ENCODE results near the gene CDH11.

CDH11 gene

DNA sequence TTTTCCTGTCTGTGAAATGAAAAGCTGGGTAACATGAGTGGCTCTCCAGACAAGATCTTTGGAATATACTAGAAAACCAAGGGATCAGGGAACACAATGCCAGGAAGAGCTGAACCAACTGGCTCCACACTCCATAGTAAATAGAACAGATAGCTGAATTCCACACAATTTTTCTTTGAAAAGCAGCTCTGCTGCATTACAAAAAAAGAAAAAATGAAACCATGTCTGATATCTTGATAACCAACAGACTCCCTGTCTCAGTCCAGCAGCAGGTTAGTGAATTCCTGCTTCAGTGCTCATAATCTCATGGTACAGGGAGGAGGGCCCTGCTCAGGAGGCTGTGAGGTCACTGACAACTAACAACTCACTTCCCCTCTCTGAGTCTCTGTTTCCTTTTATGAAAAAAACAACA, 97.1 kb downstream of the CDH11 start:
- no peak for DNase-seq (ENCODE audit: low read depth in 2 of 2)

DNA sequence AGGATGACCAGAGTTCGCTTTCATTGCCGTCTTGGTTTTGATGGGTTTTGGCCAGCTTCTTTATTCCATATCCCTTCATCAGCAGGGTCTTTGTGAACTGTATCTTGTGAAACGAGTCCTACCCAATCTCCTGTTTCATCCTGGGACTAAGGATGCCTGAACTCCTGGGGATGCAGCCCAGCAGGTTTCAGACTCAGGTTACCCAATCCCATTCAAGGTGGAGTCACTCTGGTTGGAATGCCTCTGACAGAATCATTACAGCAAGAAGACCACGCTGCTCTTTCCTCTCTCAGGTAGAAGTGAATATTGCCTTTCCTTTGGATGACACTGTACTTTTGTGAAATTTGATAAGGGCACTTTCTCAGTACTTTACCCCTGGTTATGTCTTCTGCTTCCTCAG, 98.1 kb downstream of the CDH11 start:
- DNase-seq (ENCODE audit: low read depth in 2 of 2): no peak

DNA sequence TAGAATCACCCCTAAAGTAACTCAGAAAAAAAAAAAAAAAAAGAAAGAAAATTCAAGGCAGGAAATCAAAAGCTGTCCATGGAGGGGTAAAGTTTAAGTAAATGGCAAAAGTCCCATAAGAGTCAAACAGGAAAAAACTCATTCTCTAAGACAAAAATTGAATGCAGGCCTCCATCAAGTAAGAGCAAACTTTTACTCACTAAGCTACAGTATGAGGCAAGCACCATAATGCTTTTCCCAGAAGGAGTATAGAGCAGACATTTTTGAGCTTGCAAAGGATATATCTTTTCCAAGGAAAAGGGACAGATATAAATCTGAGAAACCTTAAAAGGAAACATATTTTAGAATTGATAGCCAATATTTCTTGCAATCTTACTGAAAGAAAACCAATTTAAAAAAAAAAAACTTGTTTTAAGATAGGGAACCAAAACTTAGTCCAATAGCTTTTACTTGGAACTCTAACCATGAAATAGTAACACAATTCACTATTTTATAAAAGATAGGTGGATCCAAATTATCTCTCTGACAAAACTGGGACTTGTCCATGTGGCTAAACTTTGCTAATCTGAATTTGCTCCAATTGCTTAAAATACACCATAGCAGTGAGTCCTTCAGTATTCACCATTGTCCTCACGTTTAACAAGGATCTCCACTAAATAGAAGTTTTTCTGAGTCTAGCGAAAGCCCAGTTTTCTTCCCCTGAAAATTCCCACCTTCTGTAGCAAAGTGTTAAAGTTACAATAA, 99.8 kb downstream of the CDH11 start:
- DNase-seq (ENCODE audit: low read depth in 2 of 2): no peak

DNA sequence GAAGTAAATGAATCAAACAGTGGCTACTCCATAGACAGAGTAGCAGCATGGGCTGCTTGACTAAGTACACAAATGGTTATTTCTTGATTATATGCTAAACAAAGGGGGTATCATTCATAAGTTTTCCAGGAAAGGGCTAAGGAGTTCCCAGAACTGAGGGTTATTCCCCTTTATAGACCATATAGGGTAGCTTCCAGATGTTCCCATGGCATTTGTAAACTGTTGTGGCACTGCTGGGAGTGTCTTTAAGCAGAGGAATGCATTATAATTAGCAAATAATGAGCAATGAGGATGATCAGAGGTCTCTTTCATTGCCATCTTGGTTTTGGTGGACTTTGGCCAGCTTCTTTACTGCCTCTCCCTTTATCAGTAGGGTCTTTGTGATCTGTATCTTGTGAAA, 105.1 kb downstream of the CDH11 start:
- no peak for DNase-seq (ENCODE audit: low read depth in 2 of 2)

DNA sequence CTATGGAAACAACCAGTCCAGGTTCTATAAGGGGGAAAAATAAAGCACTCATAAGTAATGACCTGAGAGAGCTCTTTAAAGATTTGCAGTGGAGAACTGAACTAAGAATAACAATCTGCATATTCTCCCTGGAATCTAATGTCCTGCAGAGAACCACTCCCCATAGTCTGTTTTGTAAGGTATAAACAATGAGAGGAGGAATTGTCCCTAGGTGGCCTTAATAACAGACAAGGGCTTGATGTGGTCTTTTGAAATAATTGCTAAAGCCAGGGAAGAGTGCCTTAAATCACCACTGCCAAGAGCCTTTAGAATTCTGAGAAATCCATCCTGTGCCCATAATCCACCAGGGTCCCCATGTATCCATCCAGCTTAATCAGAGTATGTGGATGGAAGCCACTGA, 106.3 kb downstream of the CDH11 start:
- no peak for DNase-seq (ENCODE audit: low read depth in 2 of 2)

DNA sequence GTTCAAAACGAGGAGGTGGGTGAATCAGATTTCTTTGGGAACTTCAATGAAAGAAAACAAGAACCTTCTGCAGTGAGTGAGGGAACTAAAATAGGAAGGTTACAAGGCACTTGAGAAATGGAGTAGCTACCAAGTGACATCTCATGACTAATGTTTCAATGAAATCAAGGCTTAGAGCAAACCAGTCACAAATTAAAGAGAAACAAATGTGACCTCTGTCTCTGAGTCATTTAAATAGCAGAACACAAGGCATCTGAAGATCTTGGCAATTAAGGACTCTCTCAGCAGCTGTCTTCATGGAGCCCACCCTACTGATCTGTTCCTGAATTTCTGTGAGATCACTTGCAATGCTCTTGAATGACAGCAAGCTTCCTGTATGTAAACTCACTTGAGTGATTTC, 109.5 kb downstream of the CDH11 start:
- no peak for DNase-seq (ENCODE audit: low read depth in 2 of 2)

DNA sequence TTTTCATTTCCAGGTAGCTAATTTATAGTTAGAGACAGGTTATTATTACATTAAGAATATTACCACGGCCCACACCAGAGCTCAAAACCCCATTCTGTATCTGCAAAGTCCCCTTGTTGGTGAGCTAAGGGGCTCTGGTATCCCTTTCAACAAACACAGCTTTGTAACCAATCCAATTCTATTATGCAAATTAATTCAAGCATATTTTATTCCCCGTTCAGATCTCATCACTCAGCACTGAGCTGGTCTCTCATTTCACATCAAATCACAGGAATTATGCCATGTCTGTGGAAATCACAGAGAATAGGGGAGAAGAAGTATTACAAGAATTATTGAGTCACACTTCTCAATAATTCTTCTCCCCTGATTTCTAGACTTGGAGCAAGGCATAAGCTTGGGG, 111.7 kb downstream of the CDH11 start:
- no peak for DNase-seq (ENCODE audit: low read depth in 2 of 2)

DNA sequence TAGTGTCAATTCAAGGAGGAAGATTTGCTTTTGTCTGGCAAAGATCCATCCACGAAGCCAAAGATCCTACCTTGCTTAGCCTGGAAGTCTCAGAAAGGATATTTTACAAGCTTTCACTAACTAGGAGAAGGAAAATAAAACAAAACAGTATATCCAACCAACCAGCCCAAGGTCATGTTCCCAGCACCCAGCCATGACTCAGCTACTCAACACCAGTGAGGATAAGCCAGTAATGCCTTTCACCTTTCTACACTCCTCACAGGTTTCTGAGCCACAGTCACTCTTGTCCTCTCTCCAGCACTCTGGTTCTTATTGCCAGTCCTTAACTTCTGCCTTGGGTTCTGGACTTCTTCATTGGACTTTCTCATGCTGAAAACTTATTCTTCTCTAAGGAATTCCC, 116.2 kb downstream of the CDH11 start:
- DNase-seq (ENCODE audit: low read depth in 2 of 2): no peak

DNA sequence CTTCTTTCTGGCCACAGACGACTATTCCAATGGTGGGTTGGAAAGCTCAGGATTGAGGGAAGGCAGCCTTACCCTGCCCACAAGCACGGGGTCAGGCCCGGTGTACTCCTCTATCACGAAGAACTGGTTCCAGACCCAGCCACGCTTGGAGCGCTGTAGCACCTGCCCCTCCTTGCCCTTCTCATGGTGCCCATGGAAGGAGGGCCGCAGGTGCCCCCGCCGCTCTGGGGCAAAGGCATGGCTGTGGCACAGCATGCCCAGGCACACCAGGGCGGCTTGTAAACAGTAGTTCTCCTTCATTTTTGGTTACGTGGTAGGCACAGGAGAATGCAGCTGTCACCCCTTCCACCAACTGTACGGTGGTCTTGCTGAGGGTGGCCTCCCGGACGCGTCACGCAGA, 117.3 kb downstream of the CDH11 start:
- DNase-seq (ENCODE audit: low read depth in 2 of 2): no peak

DNA sequence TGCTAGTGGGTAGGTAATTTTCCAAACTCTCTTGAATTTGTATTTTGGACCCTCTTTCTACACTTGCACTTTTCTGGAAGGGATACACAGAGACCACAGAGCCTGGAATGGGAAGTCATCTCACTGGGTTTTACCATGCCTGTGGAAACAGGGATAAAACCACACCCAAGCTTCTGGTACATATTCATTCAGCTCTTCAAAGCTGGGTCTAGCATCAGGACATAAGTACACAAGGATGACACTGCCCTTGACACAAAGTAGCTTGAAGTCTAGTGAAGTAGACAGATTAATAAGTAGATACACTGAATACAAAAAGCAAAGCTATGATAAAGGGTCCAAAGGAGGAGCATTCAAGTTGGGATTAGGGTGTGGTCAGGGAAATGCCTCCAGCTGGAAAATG, 118.2 kb downstream of the CDH11 start:
- DNase-seq (ENCODE audit: low read depth in 2 of 2): no peak

DNA sequence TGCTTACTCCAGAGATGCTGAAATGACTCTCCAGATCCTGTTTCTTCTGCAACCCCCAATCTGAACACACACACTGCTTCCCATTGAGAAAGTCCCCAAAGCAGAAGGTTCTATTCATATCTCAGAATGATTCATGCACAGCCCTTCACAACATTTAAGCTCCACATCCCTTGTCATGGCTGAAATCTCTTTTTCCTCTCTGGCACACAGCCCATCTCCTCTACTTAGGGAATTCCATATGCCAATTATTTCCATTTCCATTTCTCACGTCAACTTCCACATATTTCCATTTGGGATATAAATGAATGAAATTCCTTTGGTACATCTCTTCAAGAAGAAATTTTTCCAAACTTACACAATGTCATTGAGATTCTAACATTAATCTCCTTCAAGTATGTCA, 119.6 kb downstream of the CDH11 start:
- no peak for DNase-seq (ENCODE audit: low read depth in 2 of 2)

DNA sequence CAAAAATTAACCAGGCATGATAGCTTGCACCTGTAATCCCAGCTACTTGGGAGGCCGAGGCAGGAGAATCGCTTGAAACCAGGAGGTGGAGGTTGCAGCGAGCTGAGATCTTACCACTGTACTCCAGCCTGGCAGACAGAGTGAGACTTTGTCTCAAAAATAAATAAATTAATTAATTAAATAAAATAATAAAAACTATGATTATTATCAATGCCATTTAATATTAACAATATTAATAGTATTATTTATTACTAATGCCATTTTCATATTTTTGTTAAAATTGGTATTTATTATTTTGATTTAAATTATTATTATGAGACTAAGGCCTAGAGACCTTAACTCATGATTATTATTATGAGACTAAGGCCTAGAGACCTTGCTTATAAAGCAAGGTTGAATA, 121.2 kb downstream of the CDH11 start:
- no peak for DNase-seq (ENCODE audit: low read depth in 2 of 2)

DNA sequence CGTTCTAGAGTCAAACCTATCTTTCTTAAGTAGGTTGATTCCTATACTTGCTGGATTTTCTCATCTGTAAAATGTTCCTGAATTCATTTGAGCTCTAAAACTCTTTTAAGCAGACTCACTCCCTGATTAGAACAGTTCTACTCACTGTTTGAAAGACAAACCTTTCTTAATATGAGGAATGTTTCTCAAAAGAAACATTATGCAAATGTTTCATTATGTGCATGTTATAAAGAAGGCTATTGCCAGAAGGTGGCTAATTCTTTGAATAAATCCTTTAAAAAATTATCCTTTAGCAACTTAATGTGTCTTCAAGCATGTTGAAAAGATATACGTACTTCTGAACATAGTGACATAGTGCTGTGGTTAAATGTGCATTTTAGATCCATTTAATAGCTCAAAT, 124.1 kb downstream of the CDH11 start:
- DNase-seq (ENCODE audit: low read depth in 2 of 2): no peak

DNA sequence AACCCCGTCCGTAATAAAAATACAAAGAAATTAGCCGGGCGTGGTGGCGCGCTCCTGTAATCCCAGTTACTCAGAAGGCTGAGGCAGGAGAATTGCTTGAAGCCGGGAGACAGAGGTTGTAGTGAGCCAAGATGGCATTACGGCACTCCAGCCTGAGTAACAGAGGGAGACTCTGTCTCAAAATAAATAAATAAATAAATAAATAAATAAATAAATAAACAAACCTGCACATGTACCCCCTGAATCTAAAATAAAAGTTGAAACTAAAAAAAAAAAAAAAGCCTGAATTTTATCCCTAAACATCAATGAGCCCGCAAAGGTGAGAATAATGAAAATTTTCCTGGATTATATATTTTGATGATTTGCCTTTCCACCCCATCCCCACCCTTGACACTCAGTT, 124.7 kb downstream of the CDH11 start:
- DNase-seq (ENCODE audit: low read depth in 2 of 2): no peak

DNA sequence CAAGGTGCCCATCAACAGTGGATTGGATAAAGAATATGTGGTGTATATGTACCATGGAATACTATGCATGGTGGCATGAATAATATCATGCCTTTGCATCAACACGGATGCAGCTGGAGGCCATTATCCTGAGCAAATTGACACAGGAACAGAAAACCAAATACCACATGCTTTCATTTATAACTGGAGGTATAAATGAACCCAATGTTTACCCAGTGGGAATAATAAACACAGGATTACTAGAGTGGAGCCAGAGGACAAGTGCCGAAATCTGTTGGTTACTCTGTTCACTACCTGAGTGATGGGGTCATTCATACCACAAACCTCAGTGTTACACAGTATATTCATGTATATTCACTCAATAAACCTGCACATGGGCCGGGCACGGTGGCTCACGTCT, 125.2 kb downstream of the CDH11 start:
- DNase-seq (ENCODE audit: low read depth in 2 of 2): no peak

DNA sequence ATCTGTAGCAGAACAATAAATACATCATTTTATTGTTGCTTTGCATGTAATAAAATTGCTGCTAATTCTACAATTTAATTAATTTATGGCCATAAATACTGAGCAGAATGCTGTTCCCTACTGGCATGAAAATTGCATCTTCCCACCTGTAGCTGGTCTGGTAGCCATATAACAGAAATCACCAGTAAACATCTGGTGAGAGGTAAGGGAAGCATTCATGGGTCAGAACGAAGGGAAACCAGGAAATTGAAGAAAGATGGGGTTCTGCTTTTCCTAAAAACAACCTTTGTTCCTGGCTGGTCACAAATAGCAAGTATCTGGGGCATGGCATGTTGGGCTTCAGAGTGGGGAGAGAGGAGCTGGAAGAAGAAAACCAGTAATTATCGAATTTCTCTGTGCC, 128.4 kb downstream of the CDH11 start:
- no peak for DNase-seq (ENCODE audit: low read depth in 2 of 2)

DNA sequence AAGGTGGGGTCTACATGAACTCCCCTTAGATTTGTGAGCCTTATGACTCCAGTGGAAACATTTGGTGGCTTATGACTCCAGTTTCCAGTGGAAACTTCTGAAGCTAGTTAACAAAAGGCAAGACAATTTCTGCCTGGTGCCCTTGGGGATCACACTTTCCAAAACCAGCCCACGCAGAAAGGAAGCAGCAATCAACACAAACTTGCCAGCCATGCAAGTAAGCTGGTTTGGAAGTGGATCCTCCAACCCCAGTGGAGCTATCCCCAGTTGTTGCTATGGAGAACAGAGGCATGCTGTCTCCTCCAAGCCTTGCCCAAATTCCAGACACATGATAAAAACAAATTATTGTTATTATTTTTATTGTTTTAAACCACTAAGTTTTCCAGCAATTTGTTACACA, 130.9 kb downstream of the CDH11 start:
- DNase-seq (ENCODE audit: low read depth in 2 of 2): no peak

DNA sequence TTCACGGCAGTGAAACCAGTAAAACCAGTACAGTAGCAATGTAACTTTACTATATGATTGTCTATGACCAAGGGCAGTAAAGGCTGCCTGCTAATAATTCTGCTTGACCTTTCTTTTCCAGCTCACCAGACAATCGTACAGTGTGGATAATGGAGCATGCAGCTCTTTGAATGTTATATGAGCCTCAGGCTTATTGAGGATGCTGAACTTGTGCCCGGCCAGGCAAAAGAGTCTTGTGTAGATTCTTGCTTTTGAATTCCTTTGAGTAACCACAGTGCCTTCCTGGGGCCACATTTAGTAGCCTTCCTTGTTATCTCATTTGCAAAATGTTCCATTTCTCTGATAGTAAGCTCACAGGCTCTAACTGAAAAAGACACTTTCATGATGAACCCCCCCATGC, 131.8 kb downstream of the CDH11 start:
- DNase-seq (ENCODE audit: low read depth in 2 of 2): no peak

DNA sequence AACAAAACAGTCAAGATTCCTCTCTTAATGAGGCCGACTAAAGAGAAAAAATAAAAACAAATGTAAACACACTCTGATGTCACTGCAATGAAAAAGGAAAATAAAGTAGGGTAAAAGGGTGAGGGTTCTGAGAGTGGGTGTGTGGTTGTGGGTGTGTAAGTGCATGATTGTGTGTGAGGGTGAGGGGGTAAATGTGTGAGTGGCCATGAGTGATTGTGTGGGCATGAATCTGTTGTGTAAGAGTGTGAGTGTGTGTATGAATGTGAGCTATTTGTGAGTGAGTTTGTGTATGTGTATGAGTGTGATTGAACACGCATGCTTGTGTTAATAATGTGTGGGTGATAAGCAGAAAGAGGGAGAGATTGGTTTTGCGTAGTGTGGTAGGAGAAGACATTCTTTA, 132.8 kb downstream of the CDH11 start:
- no peak for DNase-seq (ENCODE audit: low read depth in 2 of 2)

DNA sequence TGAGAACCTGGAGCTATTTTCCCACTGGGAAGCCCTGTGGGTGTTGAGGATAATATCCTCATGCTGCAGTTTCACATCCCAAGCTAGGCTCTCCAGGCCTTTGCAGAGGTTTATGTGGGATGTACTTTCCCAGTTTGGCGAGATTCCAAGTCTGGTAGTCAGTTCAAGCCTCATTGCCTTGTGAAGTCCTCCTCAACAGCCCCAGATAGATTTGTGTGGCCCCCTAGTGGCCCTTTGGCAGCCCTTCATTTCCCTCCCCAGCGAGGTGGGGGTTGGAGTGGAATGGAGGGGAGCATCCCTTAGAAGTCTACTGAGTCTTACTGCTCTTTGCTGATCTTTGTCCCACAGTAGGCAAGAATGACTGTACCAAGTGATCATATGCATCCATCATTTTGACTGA, 137.9 kb downstream of the CDH11 start:
- DNase-seq (ENCODE audit: low read depth in 2 of 2): no peak

DNA sequence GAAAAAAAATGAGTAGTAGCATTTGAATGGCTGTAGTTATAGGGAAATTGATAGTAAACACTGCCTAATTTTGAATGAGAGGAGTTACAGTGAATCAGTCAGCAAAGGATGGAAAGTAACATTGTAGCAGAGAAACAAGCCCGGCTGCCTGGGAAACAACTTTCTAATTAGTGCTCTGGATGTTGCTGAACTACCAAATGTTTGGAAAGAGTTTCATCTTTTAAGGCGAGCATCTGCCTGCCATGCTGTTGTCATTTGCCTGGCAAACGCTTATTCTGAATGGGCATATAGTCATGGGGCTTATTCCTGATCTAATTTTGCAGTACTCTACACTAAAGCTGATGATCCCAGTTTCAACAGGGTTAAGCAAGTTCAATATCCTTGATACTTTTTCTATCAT, 138.6 kb downstream of the CDH11 start:
- no peak for DNase-seq (ENCODE audit: low read depth in 2 of 2)

DNA sequence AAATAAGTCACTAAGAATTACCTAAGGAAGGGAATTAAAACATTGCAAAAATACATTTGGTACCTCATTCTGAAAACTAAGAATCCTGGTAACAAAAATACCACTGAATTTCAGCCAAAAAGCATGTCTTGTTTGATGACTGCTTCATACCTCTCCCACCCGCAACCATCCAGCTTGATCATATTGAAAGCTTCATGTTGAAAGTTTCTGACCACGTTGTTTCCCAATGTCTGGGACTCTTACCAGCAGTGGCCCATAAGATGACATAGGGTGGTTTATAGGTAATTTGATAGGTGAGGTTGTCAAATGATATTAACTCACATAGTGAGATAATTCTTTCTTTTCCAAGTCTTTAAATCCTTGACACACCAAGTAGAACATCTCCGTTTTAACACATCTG, 139.3 kb downstream of the CDH11 start:
- no peak for DNase-seq (ENCODE audit: low read depth in 2 of 2)

DNA sequence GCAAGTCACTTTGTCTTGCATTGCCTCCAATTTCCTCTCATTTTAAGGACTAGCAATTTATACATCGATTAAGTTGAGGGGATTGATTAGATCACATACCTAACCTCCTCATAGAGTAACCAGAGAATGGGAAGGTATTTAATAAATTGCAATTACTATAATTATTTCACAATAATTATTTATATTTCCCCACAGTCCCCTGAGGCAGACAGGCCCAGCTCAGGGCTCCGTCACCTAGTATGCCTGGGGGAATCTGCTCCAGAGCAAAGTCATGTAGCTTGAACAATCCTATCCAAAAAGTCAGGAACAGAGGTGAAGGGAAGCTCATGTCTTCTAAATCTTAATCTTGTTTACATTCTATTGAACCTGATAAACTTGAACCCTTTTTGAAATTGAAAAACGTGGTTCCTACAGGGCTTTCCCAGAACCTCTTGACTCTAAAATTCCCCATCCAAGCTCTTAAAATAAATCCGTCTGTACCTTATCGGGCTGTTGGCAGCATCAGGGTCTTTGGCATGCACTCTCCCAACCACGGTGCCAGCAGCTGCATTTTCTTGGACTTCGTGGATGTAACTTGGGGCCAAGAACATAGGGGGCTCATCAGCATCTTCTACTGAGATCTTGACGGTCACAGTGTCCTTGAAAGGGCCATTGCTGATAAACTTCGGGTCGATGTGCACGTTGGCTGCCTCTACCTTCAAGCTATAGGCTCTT, 140.1 kb downstream of the CDH11 start:
- no peak for DNase-seq (ENCODE audit: low read depth in 2 of 2)
